Endothelial cell of umbilical vein (primary cell): ENCODE results near the gene OR5B2. TPM values are rescaled to one million over a fixed set of nuclear protein-coding genes. Genes with fewer than 3 reads are reported as not detected.

ENCODE experiments used
- BruUV-seq: library from RNA; stranded (reverse); fragments of 400-500 nt; replicated peaks from 2 replicates; lab custom pipeline; 2021; lab: Mats Ljungman, UMichigan
- CTCF ChIA-PET: fragments of 300-600, 350-600 bp; sonication (Branson Sonifier 250); formaldehyde crosslinking; loops from one replicate; lab custom pipeline; 2021; ENCODE audit warnings: antibody characterized with exemption, inconsistent platforms; lab: Charles Lee
- POLR2A ChIA-PET: fragments of 300-600, 350-600 bp; sonication (Branson Sonifier 250); formaldehyde crosslinking; loops from one replicate; lab custom pipeline; 2021; ENCODE audit warnings: antibody characterized with exemption, inconsistent platforms; lab: Charles Lee
- DNase-seq: peaks from one replicate; pipeline ENCODE4 v3.0.0-alpha.2; 2011; ENCODE audit warnings: low read depth, low spot score
- FAIRE-seq: peaks from 2 replicates; lab custom pipeline; 2011; peaks lifted over from hg19 to GRCh38; lab: Jason Lieb, UNC
- H2AFZ ChIP-seq: 2 replicates; pipeline ENCODE4 v1.6.0; 2012; ENCODE audit warnings: low read depth, low read length, control low read depth, inconsistent platforms
- H3K27ac ChIP-seq: 2 replicates; pipeline ENCODE4 v1.5.1; 2011; ENCODE audit warnings: low read depth, mild to moderate bottlenecking, control low read depth, low read length, moderate library complexity; ENCODE audit not compliant: insufficient read depth
- H3K27me3 ChIP-seq, 2 experiments: 2 replicates each; pipeline versions ENCODE4 v1.6.0 to v1.6.1; 2011; ENCODE audit warnings: low read length in 2 of 2, mixed read lengths in 1 of 2; ENCODE audit not compliant: control insufficient read depth in 2 of 2, insufficient read depth in 2 of 2
- H3K36me3 ChIP-seq, 2 experiments: 2 replicates in 1 of 2; 3 replicates in 1 of 2; pipeline ENCODE4 v1.5.1; 2011; ENCODE audit warnings: low read length in 2 of 2, mild to moderate bottlenecking in 1 of 2, moderate library complexity in 1 of 2; ENCODE audit not compliant: control insufficient read depth in 2 of 2, insufficient read depth in 2 of 2; ENCODE audit errors: extremely low read depth in 1 of 2
- H3K4me1 ChIP-seq: 3 replicates; pipeline ENCODE4 v1.5.1; 2011; ENCODE audit warnings: mild to moderate bottlenecking, low read length; ENCODE audit not compliant: control insufficient read depth, insufficient read depth; ENCODE audit errors: extremely low read depth
- H3K4me2 ChIP-seq: 2 replicates; pipeline ENCODE4 v1.6.1; 2011; ENCODE audit warnings: low read length, control low read depth, mixed read lengths; ENCODE audit not compliant: insufficient read depth
- H3K4me3 ChIP-seq, 3 experiments: fragments of 200-600 bp in 1 of 3; sonication (generic), shearing (Covaris generic) in 1 of 3; replicated peaks in 1 of 3; 2 replicates each; pipeline ENCODE4 v1.5.1; 2011 to 2016; ENCODE audit warnings: control low read depth in 3 of 3, low read length in 3 of 3, mild to moderate bottlenecking in 2 of 3, inconsistent platforms in 1 of 3, low read depth in 1 of 3, moderate library complexity in 1 of 3; ENCODE audit not compliant: insufficient read depth in 1 of 3
- H3K79me2 ChIP-seq: 2 replicates; pipeline ENCODE4 v1.6.0; 2012; ENCODE audit warnings: low read length, inconsistent platforms; ENCODE audit not compliant: control insufficient read depth, insufficient read depth
- H3K9ac ChIP-seq: replicated peaks from 2 replicates; pipeline ENCODE3; 2011; ENCODE audit warnings: low read length, control low read depth; ENCODE audit not compliant: insufficient read depth; ENCODE audit errors: extremely low read depth
- H3K9me1 ChIP-seq: replicated peaks from 3 replicates; pipeline ENCODE4 v1.6.0; 2011; ENCODE audit warnings: mild to moderate bottlenecking, low read length; ENCODE audit not compliant: control insufficient read depth, insufficient read depth; ENCODE audit errors: extremely low read depth
- H3K9me3 ChIP-seq: replicated peaks from 2 replicates; pipeline ENCODE4 v1.5.1; 2012; ENCODE audit warnings: low read length, inconsistent platforms; ENCODE audit not compliant: control insufficient read depth, insufficient read depth
- H4K20me1 ChIP-seq: replicated peaks from 2 replicates; pipeline ENCODE3; 2011; ENCODE audit warnings: mild to moderate bottlenecking, low read length; ENCODE audit not compliant: control insufficient read depth, insufficient read depth; ENCODE audit errors: extremely low read depth
- CTCF ChIP-seq, 2 donors: IDR thresholded peaks; 1 replicate in 1 of 2; 2 replicates in 1 of 2; pipeline ENCODE4 v1.5.1; 2011; ENCODE audit warnings: low read length in 2 of 2, mild to moderate bottlenecking in 2 of 2, moderate library complexity in 2 of 2, control low read depth in 1 of 2, inconsistent platforms in 1 of 2, low read depth in 1 of 2; ENCODE audit not compliant: insufficient read depth in 1 of 2; ENCODE audit errors: extremely low read depth in 1 of 2
- EZH2 ChIP-seq: IDR thresholded peaks from 2 replicates; pipeline ENCODE4 v1.6.1; 2012; ENCODE audit warnings: borderline replicate concordance, low read depth, mild to moderate bottlenecking, moderate library complexity, low read length, inconsistent platforms; ENCODE audit not compliant: severe bottlenecking
- FOS ChIP-seq: IDR thresholded peaks from 2 replicates; pipeline ENCODE4 v1.6.1; 2011; ENCODE audit warnings: mild to moderate bottlenecking, low read length, moderate library complexity, borderline replicate concordance; ENCODE audit not compliant: insufficient read depth
- GATA2 ChIP-seq: IDR thresholded peaks from 2 replicates; pipeline ENCODE4 v1.7.0; 2011; ENCODE audit warnings: low read depth, mild to moderate bottlenecking, moderate library complexity, mixed read lengths, low read length; ENCODE audit not compliant: insufficient read length, insufficient read depth
- JUN ChIP-seq: IDR thresholded peaks from 2 replicates; pipeline ENCODE4 v1.6.1; 2011; ENCODE audit warnings: borderline replicate concordance, low read depth; ENCODE audit not compliant: insufficient read length, insufficient read depth
- MYC ChIP-seq: IDR thresholded peaks from one replicate; pipeline ENCODE4 v1.6.1; 2011; ENCODE audit warnings: mild to moderate bottlenecking, low read depth, low read length
- POLR2A ChIP-seq: IDR thresholded peaks from 2 replicates; pipeline ENCODE4 v1.6.1; 2012; ENCODE audit warnings: low read depth, mild to moderate bottlenecking, control low read depth, low read length
- POLR2AphosphoS5 ChIP-seq: IDR thresholded peaks from 2 replicates; pipeline ENCODE4 v1.6.1; 2012; ENCODE audit warnings: low read depth, mild to moderate bottlenecking, control low read depth, low read length, moderate library complexity; ENCODE audit not compliant: insufficient read depth
- dilution Hi-C: fragments of 300-500 bp; cut with MboI; formaldehyde crosslinking; loops from one replicate; pipeline ENCODE4 v1.15.0; 2019; ENCODE audit warnings: low sequenced_read_pairs; ENCODE audit not compliant: extremely low pct_ligation_motif_present
- intact Hi-C: fragments of 100-400 bp; cut with micrococcal nuclease; formaldehyde crosslinking; loops from one replicate; pipeline ENCODE4 v1.10.0; 2022
- polyA plus RNA-seq, 4 experiments: library from polyadenylated mRNA; depleted of rRNA in 3 of 4; stranded (reverse) in 3 of 4; unstranded in 1 of 4; fragments of >200 nt; gene quantifications; 2 replicates each; pipeline versions ENCODE4 v1.2.1 to v1.2.3, GENCODE V29; 2011 to 2012; ENCODE audit warnings: missing spikeins in 1 of 4
- total RNA-seq: library from RNA; stranded (reverse); gene quantifications from 2 replicates; pipeline ENCODE4 v1.2.3, GENCODE V29; 2021
- TF ChIP-seq, protein P1 (sequence below): IDR thresholded peaks from 2 replicates; pipeline ENCODE4 v1.6.1; 2011; ENCODE audit not compliant: insufficient read depth, insufficient read length

OR5B2 gene
- total and polyA plus RNA-seq, 2 donors (not counting 3 experiments of a cell fraction or from before 2014, with no cell fraction given) = not detected

DNA sequence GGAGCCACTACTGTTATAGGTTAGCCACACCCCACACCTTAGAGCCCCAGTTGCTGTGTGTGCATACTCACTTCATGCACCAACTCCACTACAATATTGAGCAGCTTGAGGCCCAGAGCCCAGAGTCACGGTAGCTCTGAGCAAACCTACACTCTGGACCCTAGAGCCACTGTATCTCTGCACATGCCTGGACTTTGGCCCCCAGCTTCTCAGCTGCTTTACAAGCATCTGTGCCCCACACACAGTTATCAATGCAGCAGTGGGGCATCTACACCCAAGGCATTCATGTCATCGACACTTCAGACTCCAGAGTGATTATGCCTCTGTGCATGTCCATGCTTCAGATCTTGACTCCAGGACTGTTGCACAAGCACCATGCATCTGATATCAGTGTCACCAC, 16.4 kb upstream of the OR5B2 start:
- CTCF ChIA-PET = no interaction called here
- intact Hi-C loops = no loop called here
- POLR2A ChIA-PET = no interaction called here
- Histone ChIP-seq H3K4me3 (no peak overlapping the region), H3K27ac (no peak overlapping the region), H3K36me3 (no peaks in the 10 kb centered on the region), H4K20me1 (no peaks in the 10 kb centered on the region), H2AFZ (no peak overlapping the region), H3K9me3 (no peaks in the 10 kb centered on the region), H3K9me1 (no peaks in the 10 kb centered on the region), H3K4me1 (no peaks in the 10 kb centered on the region), H3K9ac (no peak overlapping the region), H3K79me2 (no peaks in the 10 kb centered on the region), H3K27me3 (no peaks in the 10 kb centered on the region), H3K4me2 (no peak overlapping the region)
- DNase-seq (no peak), FAIRE-seq (no peak)
- BruUV-seq = no TSS peak
- TF ChIP-seq, protein P1, sequence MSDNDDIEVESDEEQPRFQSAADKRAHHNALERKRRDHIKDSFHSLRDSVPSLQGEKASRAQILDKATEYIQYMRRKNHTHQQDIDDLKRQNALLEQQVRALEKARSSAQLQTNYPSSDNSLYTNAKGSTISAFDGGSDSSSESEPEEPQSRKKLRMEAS = no peak
- no peak for TF ChIP-seq EZH2
- no peak for TF ChIP-seq JUN
- TF ChIP-seq MYC = no peak
- no peak for TF ChIP-seq CTCF (IDR thresholded peaks at IDR 0.05; ENCODE audit: extremely low read depth in 1 of 2, insufficient read depth in 1 of 2, low read depth in 1 of 2, low read length in 2 of 2)
- TF ChIP-seq FOS = no peak
- TF ChIP-seq POLR2AphosphoS5 = no peak
- no peak for TF ChIP-seq GATA2
- TF ChIP-seq POLR2A = no peak
- dilution Hi-C loops = no loop called here
